Astrocyte (in vitro differentiated cells and primary cell): ENCODE results near the gene PTX3. TPM values are rescaled to one million over a fixed set of nuclear protein-coding genes. Genes with fewer than 3 reads are reported as not detected.

Source experiments
- DNase-seq: peaks from one replicate; pipeline ENCODE4 v3.0.0-alpha.2; 2010; ENCODE audit warnings: low read depth
- FAIRE-seq: peaks from 2 replicates; lab custom pipeline; 2011; peaks lifted over from hg19 to GRCh38; lab: Jason Lieb, UNC
- H2AFZ ChIP-seq: 2 replicates; pipeline ENCODE4 v1.6.0; 2012; ENCODE audit warnings: low read depth, low read length, inconsistent platforms
- H3K27ac ChIP-seq: 2 replicates; pipeline ENCODE4 v1.5.1; 2011; ENCODE audit warnings: low read depth, low read length, inconsistent platforms
- H3K27me3 ChIP-seq: 2 replicates; pipeline ENCODE4 v1.6.0; 2011; ENCODE audit warnings: low read length, inconsistent platforms; ENCODE audit not compliant: insufficient read depth
- H3K36me3 ChIP-seq: 2 replicates; pipeline ENCODE4 v1.5.1; 2011; ENCODE audit warnings: low read length, inconsistent platforms; ENCODE audit not compliant: insufficient read depth
- H3K4me1 ChIP-seq: 2 replicates; pipeline ENCODE4 v1.5.1; 2011; ENCODE audit warnings: low read length, inconsistent platforms; ENCODE audit not compliant: insufficient read depth
- H3K4me2 ChIP-seq: 2 replicates; pipeline ENCODE4 v1.6.0; 2012; ENCODE audit warnings: low read length, inconsistent platforms
- H3K4me3 ChIP-seq: 2 replicates; pipeline ENCODE4 v1.5.1; 2011; ENCODE audit warnings: low read depth, mild to moderate bottlenecking, low read length, inconsistent platforms; ENCODE audit not compliant: insufficient read depth
- H3K79me2 ChIP-seq: 2 replicates; pipeline ENCODE4 v1.6.0; 2012; ENCODE audit warnings: mild to moderate bottlenecking, low read length, inconsistent platforms; ENCODE audit not compliant: insufficient read depth
- H3K9ac ChIP-seq: 2 replicates; pipeline ENCODE4 v1.6.0; 2012; ENCODE audit warnings: mild to moderate bottlenecking, low read length, inconsistent platforms
- H3K9me3 ChIP-seq: 2 replicates; pipeline ENCODE4 v1.5.1; 2012; ENCODE audit warnings: low read depth, mild to moderate bottlenecking, low read length, inconsistent platforms; ENCODE audit not compliant: insufficient read depth
- H4K20me1 ChIP-seq: 2 replicates; pipeline ENCODE4 v1.6.0; 2012; ENCODE audit warnings: low read length, inconsistent platforms; ENCODE audit not compliant: insufficient read depth
- H3K27ac Mint-ChIP-seq: one replicate; pipeline ENCODE4 v1.8.0; 2021; ENCODE audit warnings: mild to moderate bottlenecking, mixed read lengths; ENCODE audit not compliant: unreplicated experiment
- H3K27me3 Mint-ChIP-seq: one replicate; pipeline ENCODE4 v1.8.0; 2021; ENCODE audit warnings: low read depth, mixed read lengths; ENCODE audit not compliant: unreplicated experiment
- H3K36me3 Mint-ChIP-seq: one replicate; pipeline ENCODE4 v1.8.0; 2021; ENCODE audit warnings: low read depth, mixed read lengths; ENCODE audit not compliant: unreplicated experiment
- H3K4me1 Mint-ChIP-seq: one replicate; pipeline ENCODE4 v1.8.0; 2021; ENCODE audit warnings: low read depth, mixed read lengths; ENCODE audit not compliant: unreplicated experiment
- H3K4me3 Mint-ChIP-seq: one replicate; pipeline ENCODE4 v1.8.0; 2021; ENCODE audit warnings: mild to moderate bottlenecking, moderate library complexity, mixed read lengths; ENCODE audit not compliant: unreplicated experiment
- H3K9me3 Mint-ChIP-seq: one replicate; pipeline ENCODE4 v1.8.0; 2021; ENCODE audit warnings: mild to moderate bottlenecking, mixed read lengths; ENCODE audit not compliant: unreplicated experiment
- EZH2 ChIP-seq: IDR thresholded peaks from 2 replicates; pipeline ENCODE4 v1.6.1; 2012; ENCODE audit warnings: mild to moderate bottlenecking, low read length, inconsistent platforms; ENCODE audit not compliant: insufficient read depth
- total RNA-seq: library from RNA; stranded (reverse); gene quantifications from 2 replicates; pipeline ENCODE4 v1.2.1, GENCODE V29; 2021
- TF ChIP-seq, protein P1 (sequence below): IDR thresholded peaks from 2 replicates; pipeline ENCODE4 v1.5.1; 2011; ENCODE audit warnings: low read depth, mild to moderate bottlenecking, inconsistent platforms, low read length, moderate library complexity; ENCODE audit not compliant: insufficient read depth

PTX3 gene
- total RNA-seq, 1 donor from 2014 or later, result 4.7 TPM

DNA sequence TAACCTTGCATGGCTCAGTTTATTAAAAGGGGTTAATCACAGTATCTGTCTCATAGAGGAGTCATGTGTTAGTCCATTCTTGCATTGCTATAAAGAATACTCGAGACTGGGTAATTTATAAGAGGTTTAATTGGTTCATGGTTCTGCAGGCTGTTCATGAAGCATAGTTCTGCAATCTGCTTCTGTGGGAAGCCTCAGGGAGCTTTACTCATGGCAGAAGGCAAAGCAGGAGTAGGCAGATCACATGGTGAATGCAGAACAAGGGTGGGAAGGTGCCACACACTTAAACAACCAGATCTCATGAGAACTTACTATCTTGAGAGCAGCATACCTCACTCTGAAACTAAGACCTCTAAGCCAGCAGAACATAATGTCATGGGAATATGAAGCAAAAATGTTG is 42.2 kb upstream of the PTX3 start:
- Histone ChIP-seq H3K27ac (no peak overlapping the region), H3K9ac (no peak overlapping the region), H3K9me3 (no peaks in the 10 kb centered on the region), H3K27me3 (no peaks in the 10 kb centered on the region), H3K4me2 (no peak overlapping the region), H3K4me3 (no peak overlapping the region), H3K4me1 (peaks cover 1% of the 10 kb centered on the region), H4K20me1 (no peaks in the 10 kb centered on the region), H3K36me3 (no peaks in the 10 kb centered on the region), H3K79me2 (no peaks in the 10 kb centered on the region), H2AFZ (no peak overlapping the region)
- Mint-ChIP-seq H3K27ac (no peak overlapping the region), H3K4me3 (no peak overlapping the region), H3K9me3 (no peaks in the 10 kb centered on the region), H3K36me3 (peaks cover 1% of the 10 kb centered on the region), H3K27me3 (no peaks in the 10 kb centered on the region), H3K4me1 (no peaks in the 10 kb centered on the region)
- FAIRE-seq (no peak), DNase-seq (no peak)
- TF ChIP-seq, protein P1, sequence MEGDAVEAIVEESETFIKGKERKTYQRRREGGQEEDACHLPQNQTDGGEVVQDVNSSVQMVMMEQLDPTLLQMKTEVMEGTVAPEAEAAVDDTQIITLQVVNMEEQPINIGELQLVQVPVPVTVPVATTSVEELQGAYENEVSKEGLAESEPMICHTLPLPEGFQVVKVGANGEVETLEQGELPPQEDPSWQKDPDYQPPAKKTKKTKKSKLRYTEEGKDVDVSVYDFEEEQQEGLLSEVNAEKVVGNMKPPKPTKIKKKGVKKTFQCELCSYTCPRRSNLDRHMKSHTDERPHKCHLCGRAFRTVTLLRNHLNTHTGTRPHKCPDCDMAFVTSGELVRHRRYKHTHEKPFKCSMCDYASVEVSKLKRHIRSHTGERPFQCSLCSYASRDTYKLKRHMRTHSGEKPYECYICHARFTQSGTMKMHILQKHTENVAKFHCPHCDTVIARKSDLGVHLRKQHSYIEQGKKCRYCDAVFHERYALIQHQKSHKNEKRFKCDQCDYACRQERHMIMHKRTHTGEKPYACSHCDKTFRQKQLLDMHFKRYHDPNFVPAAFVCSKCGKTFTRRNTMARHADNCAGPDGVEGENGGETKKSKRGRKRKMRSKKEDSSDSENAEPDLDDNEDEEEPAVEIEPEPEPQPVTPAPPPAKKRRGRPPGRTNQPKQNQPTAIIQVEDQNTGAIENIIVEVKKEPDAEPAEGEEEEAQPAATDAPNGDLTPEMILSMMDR, result no peak

DNA sequence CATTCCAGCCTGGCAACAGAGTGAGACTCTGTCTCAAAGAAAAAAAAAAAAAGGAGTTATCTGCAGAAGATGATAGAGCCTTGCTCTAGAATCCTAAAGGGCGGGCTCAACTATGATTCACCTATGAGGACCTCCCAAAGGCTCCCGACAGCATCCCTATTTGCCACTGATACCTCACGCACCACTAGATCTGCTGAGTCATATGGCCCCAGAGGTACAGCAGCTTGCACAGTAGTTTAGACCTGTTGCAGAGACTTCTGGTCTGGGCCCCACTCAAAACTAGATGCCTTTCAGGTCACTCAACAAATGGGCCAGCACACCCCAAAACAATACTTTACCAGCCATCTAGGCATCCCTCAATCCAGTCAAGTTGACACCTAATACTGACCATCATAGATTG is 38.1 kb upstream of the PTX3 start:
- Mint-ChIP-seq H3K4me1 (no peaks in the 10 kb centered on the region), H3K27ac (no peak overlapping the region), H3K27me3 (no peaks in the 10 kb centered on the region), H3K4me3 (no peak overlapping the region), H3K9me3 (no peaks in the 10 kb centered on the region), H3K36me3 (no peaks in the 10 kb centered on the region)
- DNase-seq (no peak), FAIRE-seq (no peak)
- Histone ChIP-seq H3K27ac (no peak overlapping the region), H4K20me1 (no peaks in the 10 kb centered on the region), H3K36me3 (no peaks in the 10 kb centered on the region), H3K4me1 (no peaks in the 10 kb centered on the region), H3K9ac (no peak overlapping the region), H3K9me3 (no peaks in the 10 kb centered on the region), H3K79me2 (no peaks in the 10 kb centered on the region), H3K4me3 (no peak overlapping the region), H2AFZ (no peak overlapping the region), H3K4me2 (no peak overlapping the region), H3K27me3 (no peaks in the 10 kb centered on the region)
- TF ChIP-seq, protein P1, result no peak

DNA sequence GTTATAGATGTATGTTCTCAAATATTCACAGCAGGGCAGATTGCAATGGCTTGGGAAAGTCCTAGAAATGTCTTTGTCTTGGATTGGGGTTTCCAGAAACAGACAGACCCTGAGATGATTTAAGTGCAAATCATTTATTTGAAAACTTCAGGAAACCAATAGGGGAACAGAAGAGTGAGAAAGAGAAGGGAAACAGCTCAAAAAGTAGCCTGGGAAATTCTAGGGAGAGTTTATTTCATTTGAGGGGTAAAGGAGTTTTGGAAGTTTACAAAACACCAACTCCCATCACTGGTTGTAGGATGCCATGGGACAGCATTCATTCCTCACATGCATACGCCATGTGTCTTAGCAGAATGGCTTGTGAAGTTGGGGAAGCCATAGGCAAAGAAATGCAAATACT is 32.3 kb upstream of the PTX3 start:
- no peaks in the 10 kb centered on the region for H3K9me3 Mint-ChIP-seq
- Histone ChIP-seq H3K36me3 (no peaks in the 10 kb centered on the region), H3K4me2 (no peak overlapping the region), H3K9me3 (no peaks in the 10 kb centered on the region), H4K20me1 (no peaks in the 10 kb centered on the region), H2AFZ (no peak overlapping the region), H3K79me2 (no peaks in the 10 kb centered on the region), H3K4me3 (no peak overlapping the region), H3K9ac (no peak overlapping the region), H3K4me1 (no peaks in the 10 kb centered on the region), H3K27ac (no peak overlapping the region), H3K27me3 (no peaks in the 10 kb centered on the region)
- no peak overlapping the region for H3K27ac Mint-ChIP-seq
- no peaks in the 10 kb centered on the region for H3K27me3 Mint-ChIP-seq
- no peaks in the 10 kb centered on the region for H3K36me3 Mint-ChIP-seq
- peaks cover 4% of the 10 kb centered on the region for H3K4me1 Mint-ChIP-seq
- DNase-seq (no peak), FAIRE-seq (no peak)
- TF ChIP-seq EZH2, result no peak
- TF ChIP-seq, protein P1, result no peak
- no peak overlapping the region for H3K4me3 Mint-ChIP-seq
